GM06990 (cell line): Measurements from ENCODE around the gene APOA4.

Source experiments
- DNase-seq: peaks from one replicate; pipeline ENCODE4 v3.0.0-alpha.2; 2011; ENCODE audit not compliant: insufficient read length; ENCODE audit errors: extremely low read depth
- H3K27me3 ChIP-seq: replicated peaks from 2 replicates; pipeline ENCODE4 v1.6.0; 2011; ENCODE audit warnings: low read length; ENCODE audit not compliant: control insufficient read depth, insufficient read depth
- H3K36me3 ChIP-seq: 2 replicates; pipeline ENCODE4 v1.5.1; 2011; ENCODE audit warnings: low read length; ENCODE audit not compliant: control insufficient read depth, insufficient read depth
- H3K4me3 ChIP-seq: replicated peaks from 2 replicates; pipeline ENCODE4 v1.5.1; 2011; ENCODE audit warnings: low read depth, mild to moderate bottlenecking, control low read depth, low read length
- TF ChIP-seq, protein P1 (sequence below): IDR thresholded peaks from 2 replicates; pipeline ENCODE4 v1.5.1; 2011; ENCODE audit warnings: low read length, control low read depth, mild to moderate bottlenecking, inconsistent platforms; ENCODE audit not compliant: insufficient read depth, poor library complexity, severe bottlenecking

The APOA4 gene

DNA sequence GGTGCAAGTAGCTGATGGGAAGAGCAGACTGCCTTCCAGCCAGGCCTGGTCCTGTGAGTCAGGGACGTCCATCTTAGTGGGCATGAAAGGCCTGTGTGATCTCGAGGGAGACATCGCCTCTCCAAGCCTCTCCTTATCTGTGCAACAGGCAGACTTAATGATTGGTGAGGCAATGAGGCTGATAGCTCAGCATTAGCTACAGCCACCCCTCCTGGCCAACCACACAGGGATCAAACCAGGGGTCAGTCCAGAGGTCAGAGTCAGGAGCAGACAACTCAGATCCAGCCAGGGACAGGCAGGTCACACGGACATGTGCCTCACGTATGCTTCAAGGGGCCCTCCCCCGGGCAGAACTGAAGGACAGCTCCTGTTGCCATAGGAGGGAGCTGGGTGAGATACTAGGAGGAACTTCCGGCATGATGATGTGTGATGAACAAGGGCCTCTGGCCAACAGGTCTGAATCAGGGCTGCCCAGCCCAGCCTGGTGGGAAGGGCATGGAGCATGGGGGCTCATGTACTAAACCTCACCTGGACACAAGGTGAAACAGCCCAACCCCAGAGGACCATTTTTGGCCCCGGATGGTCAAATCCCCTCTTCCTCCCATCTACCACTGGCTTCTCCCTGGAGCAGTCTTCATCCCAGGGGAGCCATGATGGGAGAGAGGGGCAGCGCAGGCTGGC lies 3.8 kb upstream of the APOA4 start:
- Histone ChIP-seq H3K36me3 (no peaks in the 10 kb centered on the region), H3K27me3 (no peaks in the 10 kb centered on the region; the same call in 1 of the 2 replicates), H3K4me3 (no peak overlapping the region)
- TF ChIP-seq, protein P1, sequence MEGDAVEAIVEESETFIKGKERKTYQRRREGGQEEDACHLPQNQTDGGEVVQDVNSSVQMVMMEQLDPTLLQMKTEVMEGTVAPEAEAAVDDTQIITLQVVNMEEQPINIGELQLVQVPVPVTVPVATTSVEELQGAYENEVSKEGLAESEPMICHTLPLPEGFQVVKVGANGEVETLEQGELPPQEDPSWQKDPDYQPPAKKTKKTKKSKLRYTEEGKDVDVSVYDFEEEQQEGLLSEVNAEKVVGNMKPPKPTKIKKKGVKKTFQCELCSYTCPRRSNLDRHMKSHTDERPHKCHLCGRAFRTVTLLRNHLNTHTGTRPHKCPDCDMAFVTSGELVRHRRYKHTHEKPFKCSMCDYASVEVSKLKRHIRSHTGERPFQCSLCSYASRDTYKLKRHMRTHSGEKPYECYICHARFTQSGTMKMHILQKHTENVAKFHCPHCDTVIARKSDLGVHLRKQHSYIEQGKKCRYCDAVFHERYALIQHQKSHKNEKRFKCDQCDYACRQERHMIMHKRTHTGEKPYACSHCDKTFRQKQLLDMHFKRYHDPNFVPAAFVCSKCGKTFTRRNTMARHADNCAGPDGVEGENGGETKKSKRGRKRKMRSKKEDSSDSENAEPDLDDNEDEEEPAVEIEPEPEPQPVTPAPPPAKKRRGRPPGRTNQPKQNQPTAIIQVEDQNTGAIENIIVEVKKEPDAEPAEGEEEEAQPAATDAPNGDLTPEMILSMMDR: no peak
- no peak for DNase-seq

DNA sequence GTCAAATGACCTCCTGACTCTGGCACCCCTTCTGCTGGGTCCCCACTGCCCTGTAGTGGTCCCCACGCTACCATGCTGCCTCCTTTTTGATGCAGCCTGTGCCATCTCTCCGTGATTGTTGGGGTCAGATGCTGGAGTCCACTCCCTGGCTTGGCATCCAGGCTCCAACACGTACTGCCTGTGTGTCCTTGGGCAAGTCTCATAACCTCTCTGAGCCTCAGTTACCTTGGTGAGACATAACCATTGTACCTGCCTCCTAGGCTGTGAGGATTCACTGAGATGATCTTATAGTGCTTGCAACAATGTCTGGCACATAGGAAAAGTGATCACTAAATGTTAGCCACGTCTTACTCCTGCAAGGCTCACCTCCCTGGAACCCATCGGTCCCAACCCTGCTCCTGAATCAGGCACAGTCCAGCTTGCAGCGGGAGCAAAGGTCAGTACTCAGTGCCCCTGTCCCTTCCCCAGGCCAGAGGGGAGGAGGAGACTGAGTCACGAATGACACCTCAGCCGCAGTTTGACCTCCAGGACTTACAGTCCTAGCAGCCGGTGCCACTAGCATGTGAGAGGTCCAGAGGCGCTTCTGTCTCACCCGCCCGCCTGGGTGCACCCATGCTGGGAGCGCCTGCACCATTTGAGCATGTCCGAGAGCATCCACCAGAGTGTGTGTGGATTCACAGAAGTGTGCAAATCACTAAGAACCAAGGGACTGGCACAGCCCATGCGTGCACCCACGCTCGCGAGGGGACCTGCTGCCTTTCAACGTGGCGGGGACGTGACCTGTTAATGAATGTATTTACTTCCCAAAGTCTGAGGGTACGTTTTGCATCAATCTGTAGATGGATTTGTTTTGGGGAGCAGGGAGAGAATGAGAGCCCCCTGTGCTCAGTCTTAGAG lies 3.0 kb upstream of the APOA4 start:
- Histone ChIP-seq H3K27me3 (no peaks in the 10 kb centered on the region; the same call in 1 of the 2 replicates), H3K4me3 (no peak overlapping the region), H3K36me3 (no peaks in the 10 kb centered on the region)
- no peak for DNase-seq
- TF ChIP-seq, protein P1: no peak

- TF ChIP-seq, protein P1: no peak
These were observed 2.3 kb upstream of the APOA4 start for GRCh38 chr11:116825434-116825833.

DNA sequence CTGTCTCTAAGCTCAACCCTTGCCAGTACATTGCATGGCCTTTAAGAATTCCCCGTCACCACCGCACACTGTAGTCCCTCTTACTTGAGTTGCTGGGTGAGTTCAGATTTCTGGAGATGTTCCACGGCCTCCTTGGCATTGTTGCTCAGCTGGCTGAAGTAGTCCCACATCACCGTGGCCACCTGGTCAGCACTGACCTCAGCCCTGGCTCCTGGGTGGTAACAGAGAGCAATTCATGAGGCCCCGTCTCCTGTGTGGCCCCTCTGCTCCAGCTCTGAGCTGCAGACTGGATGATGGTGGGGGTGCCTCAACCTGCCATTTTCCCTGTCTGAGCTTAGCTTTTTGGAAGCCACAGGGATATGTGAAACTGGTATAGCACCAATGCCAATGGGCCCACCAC lies 529 bp downstream of the APOA4 start:
- Histone ChIP-seq H3K27me3 (no peaks in the 10 kb centered on the region; the same call in 1 of the 2 replicates), H3K36me3 (no peaks in the 10 kb centered on the region), H3K4me3 (no peak overlapping the region)
- TF ChIP-seq, protein P1: no peak
- DNase-seq: no peak

More at GRCh38 chr11:116825434-116825833, 2.3 kb upstream of the APOA4 start:
- H3K27me3 ChIP-seq: no peaks in the 10 kb centered on the region; the same call in 1 of the 2 replicates
- DNase-seq: no peak
- no peak overlapping the region for H3K4me3 ChIP-seq
- no peaks in the 10 kb centered on the region for H3K36me3 ChIP-seq

GRCh38 chr11:116821050-116821918 lies 1.8 kb downstream of the APOA4 start:
- TF ChIP-seq, protein P1: no peak
- Histone ChIP-seq H3K4me3 (no peak overlapping the region), H3K36me3 (no peaks in the 10 kb centered on the region), H3K27me3 (no peaks in the 10 kb centered on the region; the same call in 1 of the 2 replicates)
- DNase-seq: no peak
